GM23338 (cell line): ENCODE results near the gene PRPH. TPM values are rescaled to one million over a fixed set of nuclear protein-coding genes. Genes with fewer than 3 reads are reported as not detected.

ENCODE experiments used
- ATAC-seq: fragments of 200-7000 bp; cut with Tn5 transposase; 3 replicates; pipeline ENCODE4 v1.9.1; 2020
- DNase-seq: peaks from one replicate; pipeline ENCODE4 v3.0.0-alpha.2; 2015; ENCODE audit warnings: low spot score
- H2AFZ ChIP-seq: fragments of 200-600 bp; sonication (generic); 2 replicates; pipeline ENCODE4 v1.8.0; 2016; ENCODE audit warnings: antibody characterized with exemption, mild to moderate bottlenecking, moderate library complexity
- H3F3A ChIP-seq: fragments of 200-600 bp; sonication (generic); replicated peaks from 2 replicates; pipeline ENCODE4 v1.8.0; 2017; ENCODE audit warnings: antibody characterized with exemption, mixed run types, low read depth
- H3K27ac ChIP-seq: fragments of 200-600 bp; sonication (generic); 2 replicates; pipeline ENCODE4 v1.6.1; 2016; ENCODE audit warnings: low read depth
- H3K27me3 ChIP-seq: fragments of 200-600 bp; sonication (generic); 2 replicates; pipeline ENCODE4 v1.8.0; 2016; ENCODE audit warnings: mild to moderate bottlenecking, mixed run types, moderate library complexity; ENCODE audit not compliant: insufficient read depth
- H3K36me3 ChIP-seq: fragments of 200-600 bp; sonication (generic); 2 replicates; pipeline ENCODE4 v1.8.0; 2016; ENCODE audit warnings: mild to moderate bottlenecking; ENCODE audit not compliant: insufficient read depth
- H3K4me1 ChIP-seq: fragments of 200-600 bp; sonication (generic); 2 replicates; pipeline ENCODE4 v1.8.0; 2016; ENCODE audit warnings: mild to moderate bottlenecking, moderate library complexity; ENCODE audit not compliant: insufficient read depth
- H3K4me2 ChIP-seq: fragments of 200-600 bp; sonication (generic); 2 replicates; pipeline ENCODE4 v1.7.1; 2017; ENCODE audit warnings: mixed run types
- H3K4me3 ChIP-seq: fragments of 200-600 bp; sonication (generic); 2 replicates; pipeline ENCODE4 v1.6.1; 2016; ENCODE audit warnings: mixed run types
- H3K79me2 ChIP-seq: fragments of 200-600 bp; sonication (generic); replicated peaks from 2 replicates; pipeline ENCODE4 v1.8.0; 2017; ENCODE audit warnings: mild to moderate bottlenecking; ENCODE audit not compliant: insufficient read depth
- H3K9me2 ChIP-seq: fragments of 200-600 bp; sonication (generic); 2 replicates; pipeline ENCODE4 v1.8.0; 2017; ENCODE audit not compliant: insufficient read depth
- H4K20me1 ChIP-seq: fragments of 200-600 bp; sonication (generic); replicated peaks from 2 replicates; pipeline ENCODE4 v1.8.0; 2017; ENCODE audit warnings: mild to moderate bottlenecking; ENCODE audit not compliant: insufficient read depth
- H3K27ac Mint-ChIP-seq: 2 replicates; pipeline ENCODE4 v1.8.0; 2020; ENCODE audit warnings: inconsistent platforms, mild to moderate bottlenecking, moderate library complexity, mixed read lengths
- H3K27me3 Mint-ChIP-seq: 3 replicates; pipeline ENCODE4 v1.8.0; 2022; ENCODE audit warnings: low read depth, mild to moderate bottlenecking, moderate library complexity, mixed read lengths, inconsistent platforms; ENCODE audit not compliant: insufficient read depth, poor library complexity
- H3K36me3 Mint-ChIP-seq: 3 replicates; pipeline ENCODE4 v1.8.0; 2021; ENCODE audit warnings: low read depth, mild to moderate bottlenecking, inconsistent platforms, moderate library complexity, mixed read lengths
- H3K4me1 Mint-ChIP-seq: 3 replicates; pipeline ENCODE4 v1.8.0; 2020; ENCODE audit warnings: mild to moderate bottlenecking, inconsistent platforms, mixed read lengths
- H3K4me3 Mint-ChIP-seq: 3 replicates; pipeline ENCODE4 v1.8.0; 2021; ENCODE audit warnings: moderate library complexity, mild to moderate bottlenecking, inconsistent platforms, mixed read lengths
- H3K9me3 Mint-ChIP-seq: 3 replicates; pipeline ENCODE4 v1.8.0; 2020; ENCODE audit warnings: moderate library complexity, mild to moderate bottlenecking, inconsistent platforms, mixed read lengths
- CREB1 ChIP-seq: fragments of 250-450 bp; sonication (Bioruptor Pico); IDR thresholded peaks from 2 replicates; pipeline ENCODE4 v1.5.0; 2020; ENCODE audit warnings: low read depth, mild to moderate bottlenecking, moderate library complexity
- ETS1 ChIP-seq: IDR thresholded peaks from 2 replicates; pipeline ENCODE4 v1.6.1; 2016; ENCODE audit warnings: antibody characterized with exemption
- EZH2 ChIP-seq: fragments of 200-600 bp; sonication (generic); IDR thresholded peaks from one replicate; pipeline ENCODE4 v1.8.0; 2017; ENCODE audit warnings: antibody characterized with exemption, mild to moderate bottlenecking, low read depth; ENCODE audit not compliant: unreplicated experiment
- EZH2phosphoT487 ChIP-seq: fragments of 200-600 bp; sonication (generic); IDR thresholded peaks from one replicate; pipeline ENCODE4 v1.8.1; 2018; ENCODE audit warnings: antibody characterized with exemption; ENCODE audit not compliant: unreplicated experiment
- JUNB ChIP-seq: IDR thresholded peaks from one replicate; pipeline ENCODE4 v1.6.1; 2016; ENCODE audit warnings: antibody characterized with exemption; ENCODE audit not compliant: unreplicated experiment
- NANOG ChIP-seq: IDR thresholded peaks from 2 replicates; pipeline ENCODE4 v1.6.1; 2016; ENCODE audit warnings: antibody characterized with exemption, borderline replicate concordance
- POLR2AphosphoS5 ChIP-seq: IDR thresholded peaks from 2 replicates; pipeline ENCODE4 v1.6.1; 2016; ENCODE audit warnings: antibody characterized with exemption, low read depth
- STAT1 ChIP-seq: IDR thresholded peaks from one replicate; pipeline ENCODE4 v1.6.1; 2016; ENCODE audit warnings: antibody characterized with exemption; ENCODE audit not compliant: unreplicated experiment
- ZNF462 ChIP-seq: fragments of 250-450 bp; sonication (Bioruptor Pico); IDR thresholded peaks from 2 replicates; pipeline ENCODE4 v1.5.0; 2020; ENCODE audit warnings: mild to moderate bottlenecking, moderate library complexity
- polyA plus RNA-seq: library from polyadenylated mRNA; unstranded; fragments of >200 nt; fragmentation: Nextera tagmentation; extraction: Ambion mirVana; gene quantifications from 2 replicates; pipeline ENCODE4 v1.2.1, GENCODE V29; 2016
- total RNA-seq: library from RNA; depleted of rRNA; stranded (reverse); fragments of >200 nt; shearing (Covaris generic); gene quantifications from 2 replicates; pipeline ENCODE4 v1.2.3, GENCODE V29; 2014

PRPH gene
- total and polyA plus RNA-seq, 2 experiments from 2014 or later, result 0.24 to 0.36 TPM

- H3K4me3 Mint-ChIP-seq, result peak overlapping the region; percentile 39; the same call in 1 of the 3 replicates
Measured at GRCh38 chr12:49335118-49335954, 40.4 kb downstream of the PRPH start.

More at GRCh38 chr12:49335118-49335954, 40.4 kb downstream of the PRPH start:
- DNase-seq (no peak), ATAC-seq (no peak)
- H3K27ac Mint-ChIP-seq, result no peak overlapping the region
- no peak overlapping the region for H2AFZ ChIP-seq
- H3K79me2 ChIP-seq, result no peaks in the 10 kb centered on the region
- H3K27me3 Mint-ChIP-seq, result peaks cover 96% of the 10 kb centered on the region
- H3K4me3 ChIP-seq, result no peak overlapping the region
- H3F3A ChIP-seq, result peaks cover 38% of the 10 kb centered on the region
- H3K36me3 ChIP-seq, result no peaks in the 10 kb centered on the region
- peak overlapping the region; percentile 86; the same call in 1 of the 2 replicates for H3K4me2 ChIP-seq
- peaks cover 14% of the 10 kb centered on the region for H4K20me1 ChIP-seq
- no peaks in the 10 kb centered on the region for H3K9me2 ChIP-seq
- H3K4me1 ChIP-seq, result peaks cover 38% of the 10 kb centered on the region
- H3K27ac ChIP-seq, result no peak overlapping the region
- TF ChIP-seq STAT1, result no peak
- TF ChIP-seq EZH2phosphoT487, result peak; percentile 79
- TF ChIP-seq EZH2, result peak; percentile 95
- no peak for TF ChIP-seq POLR2AphosphoS5
- TF ChIP-seq CREB1 (CRISPR knock-in tag), result no peak
- TF ChIP-seq JUNB, result no peak
- TF ChIP-seq ZNF462 (CRISPR knock-in tag), result no peak
- no peak for TF ChIP-seq ETS1
- TF ChIP-seq NANOG, result no peak
- peaks cover 59% of the 10 kb centered on the region for H3K4me1 Mint-ChIP-seq
- peaks cover 94% of the 10 kb centered on the region for H3K27me3 ChIP-seq
- peaks cover 10% of the 10 kb centered on the region for H3K36me3 Mint-ChIP-seq
- peaks cover 5% of the 10 kb centered on the region; the same call in 2 of the 3 replicates for H3K9me3 Mint-ChIP-seq
